HG02973 (cell line): ENCODE results near the gene TRAPPC4.
"Not testable (repeated sequence)": the region's sequence is repeated elsewhere in the genome, so short reads cannot be mapped to it uniquely, and the experiment has no call there.

Source experiments
- ATAC-seq: cut with Tn5 transposase; IDR thresholded peaks from one replicate; pipeline ENCODE4 v1.9.1; 2021; ENCODE audit warnings: moderate library complexity; ENCODE audit not compliant: unreplicated experiment

Gene TRAPPC4

DNA sequence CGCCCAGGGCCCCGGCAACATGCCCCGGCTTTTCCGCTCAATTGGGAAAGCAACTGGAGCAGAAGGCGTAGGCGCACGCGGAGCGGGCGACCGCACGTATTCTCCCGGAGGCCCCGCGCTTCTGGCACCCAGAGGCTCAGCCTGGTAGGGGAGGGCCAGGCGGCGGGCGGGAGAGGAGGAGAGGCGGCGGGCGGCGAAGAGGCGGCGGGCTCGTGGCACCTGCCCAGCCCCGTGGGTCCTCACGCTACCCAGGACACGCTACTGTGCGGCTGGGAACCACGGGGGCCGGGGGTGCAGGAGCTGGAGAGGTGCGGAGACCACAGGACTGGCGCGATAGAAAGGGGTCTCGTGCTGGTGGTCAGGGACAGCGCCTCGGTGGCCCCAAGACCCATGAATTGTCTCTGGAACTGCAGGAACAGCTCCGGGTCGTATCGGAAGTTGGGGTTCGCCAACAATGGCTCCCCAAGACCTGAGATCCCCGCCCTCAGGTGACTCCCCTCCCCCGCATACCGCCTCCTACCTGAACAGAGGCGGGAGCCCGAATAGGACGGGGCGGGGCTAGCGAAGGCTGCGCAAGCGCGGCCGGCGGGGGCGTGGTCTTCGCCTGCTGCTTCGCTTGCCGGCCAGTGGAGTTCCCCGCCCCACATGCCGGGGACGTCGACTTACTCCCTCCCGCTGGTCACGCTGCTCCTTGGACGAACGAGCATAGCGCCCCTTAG, 11.9 kb downstream of the TRAPPC4 start, which contains the start of gene SLC37A4:
Gene SLC37A4 (minus strand): TSS at position 549 of the 719 bp plus-strand sequence.
- ATAC-seq, result peak; percentile 79

DNA sequence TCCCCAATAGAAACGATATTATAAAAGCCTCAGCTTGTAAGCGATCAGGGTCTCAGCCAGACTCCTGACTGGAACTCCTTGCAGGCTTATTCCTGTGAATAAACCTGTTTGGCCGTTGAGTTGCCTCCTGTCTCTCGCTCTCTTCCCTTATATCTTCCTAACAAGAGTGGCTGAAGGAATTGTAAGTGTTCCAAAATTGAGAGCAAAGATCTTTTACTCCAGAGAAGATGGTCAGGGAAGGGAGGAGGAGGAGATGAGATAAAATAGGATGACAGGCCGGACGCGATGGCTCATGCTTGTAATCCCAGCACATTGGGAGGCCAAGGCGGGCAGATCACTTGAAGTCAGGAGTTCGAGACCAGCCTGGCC, 13.3 kb downstream of the TRAPPC4 start:
- no peak for ATAC-seq

DNA sequence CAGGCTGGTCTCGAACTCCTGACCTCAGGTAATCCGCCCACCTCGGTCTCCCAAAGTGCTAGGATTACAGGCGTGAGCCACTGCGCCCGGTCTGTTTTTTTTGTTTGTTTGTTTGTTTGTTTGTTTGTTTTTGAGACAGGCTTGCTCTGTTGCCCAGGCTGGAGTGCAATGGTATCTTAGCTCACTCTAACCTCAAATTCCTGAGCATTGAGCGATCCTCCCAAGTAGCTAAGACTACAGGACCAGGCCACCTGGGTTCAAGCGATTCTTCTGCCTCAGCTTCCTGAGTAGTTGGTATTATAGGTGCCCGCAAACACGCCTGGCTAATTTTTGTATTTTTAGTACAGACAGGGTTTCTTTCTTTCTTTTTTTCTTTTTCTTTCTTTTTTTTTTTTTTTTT, 14.9 kb downstream of the TRAPPC4 start:
- not testable (repeated sequence) for ATAC-seq

DNA sequence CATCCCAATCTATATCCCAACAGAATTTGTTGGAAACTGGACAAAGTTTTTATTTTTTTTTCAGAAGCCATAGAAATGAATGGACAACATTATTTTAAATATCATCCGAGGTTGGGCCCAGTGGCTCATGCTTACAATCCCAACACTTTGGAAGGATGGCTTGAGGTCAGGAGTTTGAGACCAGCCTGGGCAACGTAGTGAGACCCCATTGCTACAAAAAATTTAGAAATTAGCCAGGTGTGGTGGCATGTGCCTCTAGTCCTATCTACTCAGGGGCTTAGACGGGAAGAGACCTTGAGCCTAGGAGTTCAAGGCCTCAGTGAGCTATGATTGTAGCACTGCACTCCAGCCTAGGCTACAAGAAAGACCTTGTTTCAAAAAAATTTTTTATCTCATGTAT, 16.2 kb downstream of the TRAPPC4 start:
- no peak for ATAC-seq

DNA sequence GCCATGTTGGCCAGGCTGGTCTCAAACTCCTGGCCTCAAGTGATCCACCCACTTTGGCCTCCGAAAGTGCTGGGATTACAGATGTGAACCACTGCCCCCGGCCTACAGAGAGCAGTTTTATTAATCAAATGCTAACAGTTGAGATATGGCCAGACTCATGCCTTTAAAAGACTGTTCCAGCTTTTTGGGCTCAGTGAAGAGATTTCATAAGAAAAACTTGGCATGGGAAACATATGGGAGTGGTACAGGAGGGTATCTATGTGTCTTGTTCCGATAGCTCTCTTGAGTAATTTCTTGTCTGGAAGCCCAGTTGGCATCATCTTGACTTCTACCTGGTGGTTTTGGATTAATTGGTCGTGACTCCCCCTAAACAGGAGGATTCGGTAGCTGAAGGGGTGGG, 20.3 kb downstream of the TRAPPC4 start:
- no peak for ATAC-seq

DNA sequence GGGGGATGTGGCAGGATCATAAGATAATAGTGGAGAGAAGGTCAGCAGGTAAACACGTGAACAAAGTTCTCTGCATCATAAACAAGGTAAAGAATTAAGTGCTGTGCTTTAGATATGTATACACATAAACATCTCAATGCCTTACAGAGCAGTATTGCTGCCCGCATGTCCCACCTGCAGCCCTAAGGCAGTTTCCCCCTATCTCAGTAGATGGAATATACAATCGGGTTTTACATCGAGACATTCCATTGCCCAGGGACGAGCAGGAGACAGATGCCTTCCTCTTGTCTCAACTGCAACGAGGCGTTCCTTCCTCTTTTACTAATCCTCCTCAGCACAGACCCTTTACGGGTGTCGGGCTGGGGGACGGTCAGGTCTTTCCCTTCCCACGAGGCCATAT, 20.9 kb downstream of the TRAPPC4 start:
- not testable (repeated sequence) for ATAC-seq

DNA sequence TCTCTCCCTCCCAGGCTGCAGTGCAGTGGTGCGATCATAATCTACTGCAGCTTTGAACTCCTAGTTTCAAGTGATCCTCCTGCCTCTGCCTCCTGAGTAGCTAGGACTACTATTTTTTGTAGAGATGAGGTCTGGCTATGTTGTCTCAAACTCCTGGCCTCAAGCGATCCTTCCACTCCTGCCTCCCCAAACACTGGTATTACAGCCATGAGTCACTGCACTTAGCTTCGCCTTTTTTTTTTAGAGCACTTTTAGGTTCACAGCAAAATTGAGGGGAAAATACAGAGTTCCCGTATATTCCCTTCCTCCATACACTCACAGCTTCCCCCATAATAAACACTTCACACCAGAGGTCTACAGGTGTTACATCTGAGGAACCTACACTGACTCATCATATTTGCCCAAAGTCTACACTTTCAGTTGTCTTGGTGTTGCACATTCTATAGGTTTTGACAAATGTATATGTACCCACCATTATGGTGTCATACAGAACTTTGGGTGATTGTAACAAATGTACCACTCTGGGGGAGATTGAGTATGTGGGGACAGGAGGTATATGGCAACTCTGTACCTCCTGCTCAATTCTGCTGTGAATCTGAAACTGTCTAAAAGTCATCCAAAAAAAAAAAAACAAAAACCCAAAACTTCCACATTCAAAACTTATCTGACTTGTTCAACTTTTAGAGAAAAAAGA, 23.4 kb downstream of the TRAPPC4 start:
- no peak for ATAC-seq

DNA sequence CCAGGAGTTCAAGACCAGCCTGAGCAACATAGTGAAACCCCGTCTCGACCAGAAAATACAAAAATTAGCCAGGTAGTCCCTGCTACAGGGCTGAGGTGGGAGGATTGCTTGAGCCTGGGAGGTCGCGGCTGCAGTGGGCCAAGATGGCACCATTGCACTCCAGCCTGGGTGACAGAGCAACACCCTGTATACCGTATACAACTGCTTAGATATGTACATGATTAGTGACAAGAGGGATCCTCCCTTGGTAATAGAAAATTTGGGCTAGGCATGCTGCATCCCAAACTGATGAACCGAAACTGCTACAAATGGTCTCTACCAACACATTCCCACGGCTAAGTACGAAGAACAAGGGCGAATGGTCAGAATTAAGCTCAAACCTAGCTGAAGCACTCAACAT, 24.4 kb downstream of the TRAPPC4 start:
- no peak for ATAC-seq

DNA sequence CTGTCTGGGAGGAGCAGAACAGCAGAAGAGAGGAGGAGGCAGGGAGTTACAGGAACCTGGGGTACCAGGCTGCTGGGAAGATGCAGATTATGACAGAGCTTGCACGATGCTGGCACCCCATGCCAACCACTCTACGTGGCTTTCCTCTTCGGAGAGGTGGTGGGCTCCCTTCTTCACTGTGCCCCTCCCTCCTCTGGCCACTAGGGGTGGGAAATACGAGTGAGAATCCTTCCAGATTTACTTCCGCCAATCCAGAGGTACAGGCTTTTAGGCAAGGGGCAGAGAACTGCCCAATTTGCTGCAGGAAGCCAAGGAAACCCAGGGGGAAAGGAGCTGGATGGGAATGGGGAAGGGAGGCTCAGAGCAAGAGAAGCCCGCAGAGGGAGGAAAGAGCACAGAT, 26.1 kb downstream of the TRAPPC4 start:
- ATAC-seq, result no peak

DNA sequence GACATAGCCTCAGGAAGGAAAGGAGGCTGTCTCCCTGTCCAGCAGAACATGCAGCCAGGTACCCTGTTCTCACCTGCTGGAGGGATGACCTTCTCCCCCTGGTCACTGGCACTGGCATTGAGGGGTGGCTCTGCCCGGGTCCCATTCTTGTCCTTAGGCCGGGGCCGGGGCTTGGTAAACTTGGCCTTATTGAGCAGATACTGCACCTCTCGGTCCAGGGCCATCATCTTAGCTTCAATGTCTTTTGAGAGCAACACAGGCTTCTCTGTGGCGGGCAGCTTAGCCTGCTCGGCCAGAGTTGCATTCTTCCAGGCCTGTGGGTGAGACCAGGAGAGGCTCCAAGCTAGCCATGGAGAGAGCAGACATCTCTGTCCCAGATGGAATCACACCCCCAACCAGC, 27.9 kb downstream of the TRAPPC4 start:
- ATAC-seq, result no peak

DNA sequence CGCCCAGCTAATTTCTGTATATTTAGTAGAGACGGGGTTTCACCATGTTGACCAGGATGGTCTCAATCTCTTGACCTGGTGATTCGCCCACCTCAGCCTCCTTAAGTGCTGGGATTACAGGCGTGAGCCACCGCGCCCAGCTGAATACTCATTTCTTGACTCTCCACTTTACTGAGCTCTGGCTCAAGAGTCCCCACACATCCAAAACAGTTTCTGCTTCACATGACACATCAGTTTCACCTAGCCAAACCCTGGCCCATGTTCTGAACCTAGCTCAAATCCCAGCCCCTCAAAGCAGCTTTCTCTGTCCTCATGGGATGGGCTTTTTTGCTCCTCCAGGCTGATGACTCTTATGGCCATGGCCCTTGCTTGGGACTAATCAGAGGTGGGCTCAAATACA, 28.6 kb downstream of the TRAPPC4 start:
- ATAC-seq, result no peak

DNA sequence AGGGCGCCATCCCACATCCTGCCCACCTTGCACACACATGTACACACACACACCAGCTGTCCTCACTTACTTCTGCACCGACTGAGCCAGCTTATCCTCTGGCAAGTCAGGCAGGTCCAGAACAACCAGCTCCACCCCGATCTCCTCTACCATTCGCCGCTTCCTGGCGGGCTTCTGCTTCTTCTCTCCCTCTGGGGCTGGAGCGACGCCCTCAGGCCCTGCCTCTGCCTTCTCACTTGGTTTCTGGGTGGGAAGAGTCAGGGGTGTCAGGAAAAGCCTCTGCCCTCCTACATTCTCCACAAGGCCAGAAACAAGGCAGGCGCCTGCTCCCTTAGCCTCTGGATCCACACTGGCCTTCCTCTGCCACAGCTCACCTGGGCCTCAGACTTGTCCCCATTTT, 30.1 kb downstream of the TRAPPC4 start:
- ATAC-seq, result no peak

DNA sequence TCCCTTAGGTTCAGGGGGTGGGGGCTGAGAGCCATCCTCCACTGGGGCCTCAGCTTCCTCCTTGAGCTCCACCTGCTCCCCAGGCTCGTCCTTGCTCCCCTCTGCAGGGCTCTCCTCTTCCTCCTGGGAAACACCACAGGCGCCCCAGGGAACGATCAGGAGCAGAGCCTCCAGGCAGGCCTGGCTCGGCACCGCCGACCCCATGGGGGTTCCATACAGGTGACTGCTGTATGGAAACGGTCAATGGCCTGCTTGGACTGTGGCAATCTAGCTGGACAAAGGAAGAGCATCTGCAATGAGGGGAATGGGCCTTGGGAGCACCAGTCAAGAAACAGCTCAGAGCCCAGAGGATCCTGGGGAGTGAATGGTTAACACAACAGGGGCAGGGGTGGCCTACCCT, 30.5 kb downstream of the TRAPPC4 start:
- ATAC-seq, result no peak

DNA sequence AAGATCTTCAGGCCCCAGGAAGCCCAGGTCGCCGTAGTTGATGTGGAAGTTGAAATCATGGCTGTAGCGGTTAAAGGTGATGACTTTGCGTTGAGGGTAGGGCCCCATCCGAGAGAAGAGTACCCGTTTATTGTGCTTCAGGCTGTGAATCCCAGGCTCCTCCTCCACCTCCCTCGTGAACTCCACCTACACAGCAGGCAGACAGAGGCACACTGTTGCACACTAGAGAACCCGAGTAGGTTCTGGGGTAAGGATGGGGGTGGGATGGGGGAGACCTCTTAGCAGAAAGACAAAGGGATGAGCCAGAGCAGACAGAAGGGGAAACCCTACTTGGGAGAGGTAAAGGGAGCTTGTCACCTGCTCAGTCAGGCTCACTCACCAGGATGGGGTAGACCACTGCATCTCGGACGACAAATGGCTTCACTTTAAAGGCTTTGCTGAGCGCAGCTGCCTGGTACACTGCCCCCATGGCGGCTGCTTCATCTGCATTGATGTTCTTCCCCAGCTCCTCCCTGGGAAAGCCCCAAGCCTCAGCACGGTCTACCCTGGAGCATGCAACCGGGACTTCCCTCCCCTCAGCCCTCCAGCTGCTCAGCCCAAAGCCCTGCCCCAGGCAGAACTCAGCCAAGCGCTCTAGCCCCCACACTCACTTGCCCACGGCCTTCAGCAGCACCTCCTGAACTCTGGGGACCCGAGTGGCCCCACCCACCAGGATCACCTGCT, 33.0 kb downstream of the TRAPPC4 start:
- ATAC-seq, result no peak

DNA sequence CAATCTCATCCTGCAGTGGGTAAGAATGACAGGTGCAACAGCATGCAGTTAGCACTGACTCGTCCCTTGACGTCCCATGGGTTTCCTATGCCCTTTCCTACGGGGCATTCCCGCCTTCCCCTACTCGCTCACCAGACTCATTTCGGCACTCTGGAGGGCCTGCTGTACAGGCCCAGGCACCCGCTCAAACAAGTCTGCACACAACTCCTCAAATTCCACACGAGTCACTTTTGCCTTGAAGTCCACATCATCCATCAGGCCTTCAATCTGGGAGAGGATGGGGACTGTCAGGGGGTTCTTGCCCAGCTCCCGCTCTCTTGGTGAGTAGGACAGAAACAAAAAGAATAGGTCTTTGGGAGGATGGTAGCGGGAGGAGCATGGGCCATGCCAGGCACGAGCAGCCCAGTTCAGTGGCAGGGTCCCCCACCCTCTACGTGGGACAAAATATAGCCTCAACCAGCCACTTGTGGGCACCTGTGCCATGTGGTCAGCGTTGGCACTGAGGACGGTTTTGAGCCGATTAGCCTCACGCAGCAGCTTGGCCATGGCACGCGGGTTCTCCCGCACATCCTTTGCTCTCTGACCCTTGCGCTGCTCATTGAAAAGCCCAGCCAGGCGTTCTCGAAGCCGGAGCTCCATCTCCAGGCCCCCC, 33.7 kb downstream of the TRAPPC4 start:
- ATAC-seq, result no peak

DNA sequence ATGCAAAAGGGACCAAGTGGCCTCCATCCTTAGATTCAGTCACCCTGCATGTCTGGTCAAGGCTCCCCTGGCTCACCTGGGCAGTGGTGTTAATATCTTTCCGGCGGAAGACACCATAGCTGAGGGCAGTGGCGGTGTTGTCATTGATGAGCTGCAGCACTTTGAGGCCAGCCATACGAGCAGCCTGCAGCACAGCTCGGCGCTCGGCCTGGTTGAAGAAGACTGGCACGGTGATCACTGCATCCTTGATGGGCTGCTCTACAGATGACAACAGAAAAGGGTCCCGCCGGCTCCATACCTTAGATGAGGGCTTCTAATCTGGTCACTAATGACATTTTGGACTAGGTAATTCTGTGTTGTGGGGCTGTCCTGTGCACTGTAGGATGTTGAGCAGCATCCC, 35.9 kb downstream of the TRAPPC4 start:
- no peak for ATAC-seq

DNA sequence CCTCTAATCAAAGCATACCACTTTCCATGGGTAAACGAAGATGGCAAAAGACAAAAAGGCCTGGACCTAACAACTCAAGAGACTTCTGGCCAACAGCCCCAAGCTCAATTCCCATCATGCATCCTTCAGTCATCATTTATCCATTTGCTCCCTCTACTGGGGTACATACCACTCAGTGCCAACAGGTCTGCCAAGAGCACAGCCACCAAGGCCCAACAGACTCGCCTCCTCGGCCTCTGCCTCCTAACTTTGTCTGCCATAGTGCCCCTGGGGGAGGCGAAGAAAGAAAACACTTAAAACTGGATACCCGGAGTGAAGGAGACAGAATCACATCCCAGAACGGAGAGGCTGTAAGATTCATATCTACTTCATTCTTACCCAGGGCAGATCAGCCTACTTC, 37.3 kb downstream of the TRAPPC4 start:
- no peak for ATAC-seq

DNA sequence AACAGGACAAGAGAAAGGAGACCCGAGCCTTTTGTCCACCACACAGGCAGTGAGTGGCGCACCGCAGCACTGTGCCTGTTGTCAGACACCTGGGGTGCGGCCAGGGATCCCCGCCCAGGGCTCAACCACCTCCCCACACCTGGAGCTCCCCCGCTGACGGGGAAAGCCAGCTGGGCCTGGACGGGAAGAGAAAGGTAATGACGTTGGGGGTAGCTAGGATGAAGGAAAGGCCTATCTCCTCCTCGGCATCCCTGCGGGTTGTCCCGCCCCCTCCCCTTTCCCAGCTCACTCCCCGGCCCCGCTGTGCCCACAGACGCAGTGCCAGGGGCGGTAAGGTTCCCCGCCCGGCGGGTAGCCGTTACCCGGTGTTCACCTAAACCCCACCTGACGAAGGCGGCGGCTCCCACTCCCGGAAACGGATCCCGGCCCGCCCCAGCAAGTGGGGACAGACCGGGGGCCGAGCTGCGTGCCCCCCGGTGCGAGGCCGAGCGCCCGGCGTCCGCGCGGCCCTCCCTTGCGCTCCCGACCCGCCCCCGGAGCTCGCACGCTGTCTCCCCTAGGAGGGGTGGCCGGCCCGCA, 37.9 kb downstream of the TRAPPC4 start:
- no peak for ATAC-seq

DNA sequence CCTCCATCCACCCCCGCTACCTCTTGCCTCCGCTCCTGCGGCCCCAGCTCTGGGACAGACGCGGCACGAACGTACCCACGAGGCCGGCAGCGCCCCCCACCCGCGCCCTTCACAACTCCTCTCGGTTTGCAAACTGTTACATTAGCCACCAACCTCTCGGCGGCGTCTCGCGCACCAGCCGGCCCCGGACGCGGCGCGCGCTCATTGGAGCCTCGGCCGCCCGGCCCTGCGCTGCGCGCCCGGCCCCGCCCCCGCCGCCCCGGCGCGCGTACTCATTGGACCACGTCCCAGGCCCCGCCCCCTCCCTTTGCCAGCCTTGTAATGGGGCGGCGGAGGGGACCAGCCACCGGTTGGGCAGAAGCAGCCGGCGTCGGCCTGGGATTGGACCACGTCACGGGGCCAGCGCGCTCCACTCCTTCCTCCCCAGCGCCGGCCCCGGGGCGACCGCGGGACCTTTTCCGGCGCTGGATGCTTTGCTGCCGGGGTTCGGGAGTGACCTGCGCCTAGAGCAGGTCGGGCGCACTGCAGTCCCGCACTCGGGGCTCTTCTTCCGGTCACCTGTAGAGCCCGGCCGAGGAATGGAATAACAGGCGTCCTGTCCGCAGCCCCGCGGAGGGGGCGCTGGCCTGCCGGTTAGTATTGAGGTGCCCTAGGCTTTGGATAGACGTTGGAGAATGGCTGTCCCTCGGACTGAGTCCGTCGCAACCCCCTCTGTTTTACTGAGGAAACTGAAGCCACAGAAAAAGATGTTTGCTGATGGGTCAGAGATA, 38.6 kb downstream of the TRAPPC4 start, which contains the start of gene HYOU1:
Gene HYOU1 (minus strand): TSS at position 206 of the 770 bp plus-strand sequence. CDS start 1,045 bp downstream, outside the sequence.
- peak; percentile 85 for ATAC-seq

DNA sequence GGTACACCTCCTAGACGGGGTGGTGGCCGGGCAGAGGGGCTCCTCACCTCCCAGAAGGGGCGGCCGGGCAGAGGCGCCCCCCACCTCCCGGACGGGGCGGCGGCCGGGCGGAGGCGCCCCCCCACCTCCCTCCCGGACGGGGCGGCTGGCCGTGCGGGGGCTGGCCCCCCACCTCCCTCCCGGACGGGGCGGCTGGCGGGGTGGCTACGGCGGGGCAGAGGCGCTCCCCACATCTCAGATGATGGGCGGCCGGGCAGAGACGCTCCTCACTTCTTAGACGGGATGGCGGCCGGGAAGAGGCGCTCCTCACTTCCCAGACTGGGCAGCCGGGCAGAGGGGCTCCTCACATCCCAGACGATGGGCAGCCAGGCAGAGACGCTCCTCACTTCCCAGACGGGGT, 40.6 kb downstream of the TRAPPC4 start:
- not testable (repeated sequence) for ATAC-seq
